Fibroblast of the conjunctiva (primary cell): ENCODE results near the gene GALE.

Source experiments
- DNase-seq: peaks from one replicate; pipeline ENCODE4 v3.0.0-alpha.2; 2010; ENCODE audit warnings: low read depth

Gene GALE

GRCh38 chr1:23751050-23751814 is 49.3 kb downstream of the GALE start:
- no peak for DNase-seq

DNA sequence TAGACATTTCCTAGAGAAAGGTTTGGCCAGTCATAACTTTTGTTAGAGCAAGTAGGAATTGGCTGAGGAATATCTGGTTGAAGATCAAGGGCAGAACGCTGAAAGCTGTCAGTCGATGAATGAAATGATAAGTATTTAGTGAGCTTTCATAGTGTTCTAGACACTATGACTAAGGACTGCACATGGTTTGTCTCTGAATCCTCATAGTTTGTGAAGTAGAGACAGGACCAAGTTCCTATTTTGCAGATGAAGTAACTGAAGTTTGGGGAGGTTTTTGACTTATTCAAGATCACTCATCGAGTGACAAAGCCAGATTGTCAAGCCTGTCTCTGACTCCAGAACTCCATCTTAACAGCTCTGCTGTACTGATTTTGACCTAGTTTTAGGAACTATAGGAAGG is 52.5 kb downstream of the GALE start:
- no peak for DNase-seq
